C4-2B (cell line): Measurements from ENCODE around the gene NME1.

Experiments used
- H3K27ac ChIP-seq: fragments of 450-650 bp; 2 replicates; pipeline ENCODE4 v1.5.1; 2017
- CTCF ChIP-seq: fragments of 450-650 bp; conservative IDR thresholded peaks from 2 replicates; pipeline ENCODE4 v1.5.1; 2017; ENCODE audit warnings: mild to moderate bottlenecking
- ZFX ChIP-seq: fragments of 450-650 bp; IDR thresholded peaks from 2 replicates; pipeline ENCODE4 v1.6.1; 2017

The NME1 gene

GRCh38 chr17:51133365-51133764 lies 20.0 kb upstream of the NME1 start:
- no peak for TF ChIP-seq CTCF
- no peak for TF ChIP-seq ZFX
- no peak overlapping the region for H3K27ac ChIP-seq

DNA sequence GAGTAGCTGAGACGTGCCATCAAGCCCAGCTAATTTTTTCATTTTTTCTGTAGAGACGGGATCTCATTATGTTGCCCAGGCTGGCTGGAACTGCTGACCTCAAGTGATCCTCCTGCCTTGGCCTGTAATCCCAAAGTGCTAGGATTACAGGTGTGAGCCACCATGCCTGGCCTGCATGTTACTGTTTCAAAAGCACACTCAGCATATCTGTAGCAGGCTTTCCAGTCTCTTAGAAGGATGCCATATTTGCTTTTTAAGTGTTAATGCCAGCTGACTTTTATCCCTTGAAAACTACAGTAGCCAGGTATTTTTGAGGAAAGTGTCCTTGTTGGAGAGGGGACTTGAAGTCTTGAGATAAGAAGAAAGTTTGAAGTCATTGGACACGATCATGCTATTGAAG lies 17.4 kb upstream of the NME1 start:
- TF ChIP-seq ZFX: no peak
- no peak for TF ChIP-seq CTCF
- H3K27ac ChIP-seq: no peak overlapping the region

DNA sequence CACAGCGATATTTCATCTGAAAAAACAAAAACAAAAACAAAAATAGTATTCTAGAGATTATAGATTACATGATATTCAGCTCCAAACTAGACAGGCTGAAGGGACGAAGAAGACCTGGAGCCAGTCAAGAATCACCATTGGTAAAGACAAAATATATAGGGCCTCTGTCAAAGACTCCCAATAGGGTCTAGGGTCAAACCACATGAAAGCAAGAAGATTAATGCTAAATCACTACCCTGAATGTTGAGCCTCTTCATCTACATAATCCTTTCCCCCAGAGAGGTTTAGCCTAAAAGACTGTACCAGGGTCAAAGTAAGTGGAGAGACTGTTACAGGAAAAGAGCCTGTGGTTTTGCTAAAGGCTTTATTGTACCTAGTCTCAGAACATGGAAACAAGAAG lies 10.8 kb upstream of the NME1 start:
- no peak for TF ChIP-seq CTCF
- no peak for TF ChIP-seq ZFX
- no peak overlapping the region for H3K27ac ChIP-seq

- no peak overlapping the region for H3K27ac ChIP-seq
- TF ChIP-seq ZFX (no peak), CTCF (no peak)
Observed at GRCh38 chr17:51144266-51145022, 8.9 kb upstream of the NME1 start.

- H3K27ac ChIP-seq: no peak overlapping the region
- TF ChIP-seq CTCF: no peak
- no peak for TF ChIP-seq ZFX
Observed at GRCh38 chr17:51147650-51148049, 5.7 kb upstream of the NME1 start.

DNA sequence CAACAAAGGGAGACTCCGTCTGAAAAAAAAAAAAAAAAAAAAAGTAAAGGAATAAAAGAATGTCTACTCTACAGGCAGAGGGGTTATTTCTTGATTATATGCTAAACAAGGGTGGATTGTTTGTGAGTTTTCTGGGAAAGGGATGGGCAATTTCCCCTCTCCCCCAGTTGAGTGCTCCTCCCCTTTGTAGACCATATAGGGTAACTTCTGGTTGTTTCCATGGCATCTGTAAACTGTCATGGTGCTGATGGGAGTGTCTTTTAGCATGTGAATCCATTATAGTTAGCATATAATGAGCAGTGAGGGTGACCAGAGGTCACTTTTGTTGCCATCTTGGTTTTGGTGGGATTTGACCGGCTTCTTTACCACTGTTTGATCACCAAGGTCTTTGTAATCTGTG lies 4.2 kb upstream of the NME1 start:
- no peak overlapping the region for H3K27ac ChIP-seq
- TF ChIP-seq ZFX: no peak
- no peak for TF ChIP-seq CTCF

DNA sequence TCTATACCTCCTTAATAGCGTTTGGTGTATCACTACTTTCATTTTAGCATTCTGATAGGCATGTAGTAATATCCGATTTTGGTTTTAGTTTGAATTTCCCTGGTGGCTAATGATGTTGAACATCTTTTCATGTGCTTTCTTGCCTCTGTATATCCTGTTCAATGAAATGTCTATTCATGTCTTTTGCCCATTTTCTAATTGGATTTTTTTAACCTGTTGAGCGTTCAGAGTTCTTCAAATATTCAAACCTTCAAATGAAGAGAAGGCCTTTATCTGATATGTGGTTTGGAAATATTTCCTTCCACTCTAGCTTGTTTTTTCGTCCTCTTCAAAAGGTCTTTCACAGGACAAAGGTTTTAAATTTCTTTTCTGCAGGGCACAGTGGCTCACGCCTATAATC lies 2.4 kb upstream of the NME1 start:
- H3K27ac ChIP-seq: no peak overlapping the region
- no peak for TF ChIP-seq ZFX
- TF ChIP-seq CTCF: no peak
